Astrocyte of the spinal cord (primary cell): ENCODE results near the gene C14orf132.
A peak's percentile ranks its signal among the peaks of the same experiment; 100 is the strongest.

Source experiments
- DNase-seq: peaks from one replicate; pipeline ENCODE4 v3.0.0; 2011; ENCODE audit warnings: low read depth, low spot score
- H3K4me3 ChIP-seq: 2 replicates; pipeline ENCODE4 v1.5.1; 2011; ENCODE audit warnings: low read depth, mild to moderate bottlenecking, low read length, moderate library complexity
- in situ Hi-C: cut with HindIII; loops from 2 replicates; pipeline ENCODE4 v1.10.0; 2017; ENCODE audit warnings: low sequenced_read_pairs
- TF ChIP-seq, protein P1 (sequence below): IDR thresholded peaks from 2 replicates; pipeline ENCODE4 v1.5.1; 2012; ENCODE audit warnings: low read depth, mild to moderate bottlenecking, low read length, inconsistent platforms

C14orf132 gene

DNA sequence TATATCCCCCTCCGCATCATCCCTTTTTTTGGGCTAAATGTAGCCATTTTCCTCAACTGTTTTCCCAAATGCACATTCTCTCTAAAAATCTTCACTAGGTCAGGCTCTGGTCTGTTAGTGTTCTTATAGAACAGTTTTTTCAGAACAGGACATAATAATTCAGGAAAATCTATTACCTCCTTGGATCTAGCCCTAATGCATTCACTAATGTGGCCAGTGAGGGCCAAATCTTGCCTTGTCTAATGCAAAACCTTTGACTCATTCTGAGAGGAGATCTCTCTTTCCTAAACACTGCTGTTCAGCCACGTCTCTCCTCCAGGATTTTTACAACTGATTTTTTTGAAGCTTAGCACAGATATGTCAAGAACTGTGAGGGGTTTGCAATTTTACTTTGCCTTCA, 15.5 kb downstream of the C14orf132 start:
- TF ChIP-seq, protein P1, sequence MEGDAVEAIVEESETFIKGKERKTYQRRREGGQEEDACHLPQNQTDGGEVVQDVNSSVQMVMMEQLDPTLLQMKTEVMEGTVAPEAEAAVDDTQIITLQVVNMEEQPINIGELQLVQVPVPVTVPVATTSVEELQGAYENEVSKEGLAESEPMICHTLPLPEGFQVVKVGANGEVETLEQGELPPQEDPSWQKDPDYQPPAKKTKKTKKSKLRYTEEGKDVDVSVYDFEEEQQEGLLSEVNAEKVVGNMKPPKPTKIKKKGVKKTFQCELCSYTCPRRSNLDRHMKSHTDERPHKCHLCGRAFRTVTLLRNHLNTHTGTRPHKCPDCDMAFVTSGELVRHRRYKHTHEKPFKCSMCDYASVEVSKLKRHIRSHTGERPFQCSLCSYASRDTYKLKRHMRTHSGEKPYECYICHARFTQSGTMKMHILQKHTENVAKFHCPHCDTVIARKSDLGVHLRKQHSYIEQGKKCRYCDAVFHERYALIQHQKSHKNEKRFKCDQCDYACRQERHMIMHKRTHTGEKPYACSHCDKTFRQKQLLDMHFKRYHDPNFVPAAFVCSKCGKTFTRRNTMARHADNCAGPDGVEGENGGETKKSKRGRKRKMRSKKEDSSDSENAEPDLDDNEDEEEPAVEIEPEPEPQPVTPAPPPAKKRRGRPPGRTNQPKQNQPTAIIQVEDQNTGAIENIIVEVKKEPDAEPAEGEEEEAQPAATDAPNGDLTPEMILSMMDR: no peak
- DNase-seq: no peak
- no peak overlapping the region for H3K4me3 ChIP-seq
- in situ Hi-C loops: no loop called here

DNA sequence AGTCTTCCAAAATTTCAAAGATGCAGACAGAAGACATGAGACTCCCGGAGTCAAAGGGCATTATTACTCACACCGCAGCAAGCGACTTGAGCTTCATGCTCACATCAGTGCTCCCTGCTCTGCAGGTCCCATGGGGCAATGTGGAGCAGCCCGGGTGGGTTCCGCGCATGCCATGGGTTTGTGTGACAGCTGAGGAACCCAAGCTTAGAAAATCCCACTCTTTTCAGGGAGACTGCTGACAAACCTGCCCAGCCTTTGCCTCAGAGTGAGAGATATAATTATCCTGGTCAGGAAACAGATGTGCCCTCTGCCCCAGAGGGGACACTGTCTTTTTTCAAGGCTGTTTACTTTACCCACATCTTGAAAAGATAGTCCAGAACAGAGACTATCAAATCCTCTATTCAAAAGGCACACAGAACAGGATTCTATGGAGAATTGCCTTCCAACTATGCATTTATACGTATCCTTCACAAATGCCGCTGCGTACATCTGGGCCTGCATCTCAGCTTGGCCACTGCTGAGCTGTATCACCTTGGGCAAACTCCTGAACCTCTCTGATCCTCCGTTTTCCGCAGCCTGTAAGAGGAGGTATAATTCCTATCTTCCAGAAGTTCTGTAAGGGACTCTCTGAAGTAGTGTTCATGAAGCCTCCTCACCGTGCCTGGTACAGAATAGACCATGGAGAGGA, 16.0 kb downstream of the C14orf132 start:
- H3K4me3 ChIP-seq: no peak overlapping the region

DNA sequence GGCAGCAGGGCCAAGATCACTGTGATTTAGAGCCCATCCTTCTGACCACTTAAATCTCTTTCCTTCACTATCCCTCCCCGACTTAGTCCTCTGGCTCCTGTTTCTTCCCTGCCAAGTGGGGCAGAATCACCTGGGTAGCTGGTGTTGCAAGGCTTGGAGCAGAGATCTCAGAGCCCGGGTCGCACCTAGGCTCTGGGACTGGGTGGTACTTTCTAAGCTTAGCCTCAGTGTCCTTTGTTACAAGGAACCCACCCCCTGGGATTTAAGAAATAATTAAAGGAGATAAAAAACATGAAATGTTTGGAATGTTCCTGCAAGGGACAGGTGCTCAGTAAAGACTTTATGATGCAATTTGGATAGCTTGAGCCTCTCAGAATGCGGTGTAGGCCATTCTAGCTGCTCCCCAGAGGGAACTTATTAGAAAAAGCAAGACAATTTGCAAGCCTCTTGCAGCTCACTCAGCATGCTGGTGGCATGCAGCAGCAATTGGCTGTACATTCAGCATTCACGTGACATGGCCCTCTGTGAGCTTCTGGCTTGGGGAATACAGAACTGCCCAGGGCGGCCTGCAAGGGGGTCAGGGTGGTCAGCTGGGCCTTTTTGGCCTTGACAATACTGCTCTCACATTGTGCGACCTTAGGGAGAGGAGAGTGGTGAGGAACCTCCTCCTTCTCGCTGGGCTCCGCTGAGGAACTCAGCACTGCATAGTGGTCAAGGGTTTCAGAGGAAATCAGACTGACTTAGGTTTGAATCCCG, 16.8 kb downstream of the C14orf132 start:
- in situ Hi-C loops: no loop called here
- DNase-seq: no peak

More for the DNA sequence above, 16.0 kb downstream of the C14orf132 start:
- peak; percentile 31 for DNase-seq
- in situ Hi-C loops: no loop called here
- TF ChIP-seq, protein P1: no peak

DNA sequence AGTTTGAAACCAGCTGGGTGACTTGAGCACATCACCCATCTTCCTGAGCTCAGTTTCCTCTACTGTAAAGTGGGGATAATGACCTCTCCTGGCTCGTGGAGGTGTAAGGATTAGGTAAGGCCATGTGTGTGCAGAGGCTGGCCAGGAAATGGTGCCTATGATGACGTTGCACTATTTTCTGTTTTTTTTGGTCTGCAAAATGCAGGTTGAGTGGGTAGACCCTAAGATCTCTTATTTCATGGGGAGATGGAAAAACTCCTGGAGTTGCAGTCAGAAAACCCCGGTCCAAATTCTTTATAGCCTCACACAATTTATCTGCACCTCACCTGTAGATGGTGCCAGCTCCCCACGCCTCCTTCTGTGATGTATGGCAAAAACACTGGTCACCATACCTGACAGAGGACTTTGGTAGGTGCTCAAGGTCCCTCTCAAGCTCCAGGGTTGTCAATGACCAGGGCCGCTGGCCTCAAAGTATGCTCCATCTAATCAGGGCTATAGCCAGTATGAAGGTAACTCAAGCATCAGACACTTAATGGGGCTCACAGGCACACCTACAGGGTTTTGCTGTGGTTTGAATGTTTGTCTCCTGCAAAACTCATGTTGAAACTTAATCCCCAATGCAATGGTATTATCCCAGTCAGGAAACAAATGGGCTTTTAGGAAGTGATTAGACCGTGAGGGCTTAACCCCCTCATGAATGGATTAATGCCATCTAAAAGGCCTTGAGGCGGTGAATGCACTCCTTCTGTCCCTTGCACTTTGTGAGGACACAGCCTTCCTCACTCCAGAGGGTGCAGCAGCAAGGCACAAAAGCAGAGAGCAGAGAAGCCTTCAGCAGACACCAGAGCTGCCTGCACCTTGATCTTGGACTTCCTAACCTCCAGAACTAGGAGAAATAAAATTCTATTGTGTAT, 17.6 kb downstream of the C14orf132 start:
- DNase-seq: no peak
- TF ChIP-seq, protein P1: no peak
- in situ Hi-C loops: no loop called here
- no peak overlapping the region for H3K4me3 ChIP-seq

More for the DNA sequence above, 16.8 kb downstream of the C14orf132 start:
- TF ChIP-seq, protein P1: no peak
- no peak overlapping the region for H3K4me3 ChIP-seq

DNA sequence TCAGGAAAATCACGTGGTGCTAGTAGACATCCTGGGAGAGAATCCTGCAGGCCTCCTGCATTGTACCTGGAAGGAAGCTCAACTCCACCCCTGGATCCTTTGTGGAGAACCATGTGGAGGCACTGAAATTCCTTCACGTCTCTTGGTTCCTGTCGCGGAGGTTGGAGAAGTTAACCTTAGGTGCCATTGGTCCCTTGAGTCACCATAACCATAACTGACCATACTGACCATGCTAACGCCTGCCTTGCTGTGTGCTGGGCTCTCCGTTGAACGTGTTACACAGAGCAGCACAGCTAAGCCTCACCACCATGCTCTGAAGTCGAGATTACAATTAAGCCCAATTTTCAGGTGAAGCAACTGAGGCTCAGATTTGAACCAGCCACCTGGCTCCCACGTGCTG, 18.6 kb downstream of the C14orf132 start:
- TF ChIP-seq, protein P1: no peak
- DNase-seq: no peak
- no peak overlapping the region for H3K4me3 ChIP-seq
- in situ Hi-C loops: no loop called here

DNA sequence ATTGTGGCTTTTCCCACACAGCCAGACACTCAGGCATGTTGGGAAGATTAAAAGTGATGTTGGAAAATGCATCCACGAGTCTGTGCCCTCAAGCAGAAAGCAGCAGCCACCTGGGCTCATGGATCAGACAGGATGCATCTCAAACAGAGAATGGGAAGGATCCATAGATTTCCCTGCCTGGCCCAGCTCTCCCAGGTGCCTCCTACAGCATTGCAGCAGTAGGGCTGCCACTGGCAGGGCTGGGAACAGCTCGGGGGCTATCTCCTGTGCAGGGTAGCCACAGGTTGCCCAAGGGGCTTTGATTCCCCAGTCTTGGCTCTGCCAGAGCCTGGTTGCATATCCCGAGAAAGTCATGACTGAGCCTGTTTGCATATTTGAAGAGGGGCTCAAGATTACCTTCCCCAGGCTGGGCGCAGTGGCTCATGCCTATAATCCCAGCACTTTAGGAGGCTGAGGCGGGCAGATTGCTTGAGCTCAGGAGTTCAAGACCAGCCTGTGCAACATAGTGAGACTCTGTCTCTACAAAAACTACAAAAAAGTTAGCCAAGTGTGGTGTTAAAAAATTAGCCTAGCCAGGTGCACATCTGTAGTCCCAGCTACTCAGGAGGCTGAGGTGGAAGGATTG, 19.5 kb downstream of the C14orf132 start:
- TF ChIP-seq, protein P1: no peak
- in situ Hi-C loops: no loop called here
- no peak for DNase-seq
- no peak overlapping the region for H3K4me3 ChIP-seq
